ENCODE measurements around the gene GPR42.

Gene GPR42

GRCh38 chr19:35414442-35414841 is 43.6 kb downstream of the GPR42 start:
- DNase-seq (ENCODE audit: low read depth), result no peak
- H3K4me3 ChIP-seq (ENCODE audit: control insufficient read depth, low read depth, low read length), result no peak overlapping the region
- no peak for TF ChIP-seq CTCF (IDR thresholded peaks at IDR 0.05; ENCODE audit: control insufficient read depth, insufficient read depth, low read depth, low read length, missing control alignments)

DNA sequence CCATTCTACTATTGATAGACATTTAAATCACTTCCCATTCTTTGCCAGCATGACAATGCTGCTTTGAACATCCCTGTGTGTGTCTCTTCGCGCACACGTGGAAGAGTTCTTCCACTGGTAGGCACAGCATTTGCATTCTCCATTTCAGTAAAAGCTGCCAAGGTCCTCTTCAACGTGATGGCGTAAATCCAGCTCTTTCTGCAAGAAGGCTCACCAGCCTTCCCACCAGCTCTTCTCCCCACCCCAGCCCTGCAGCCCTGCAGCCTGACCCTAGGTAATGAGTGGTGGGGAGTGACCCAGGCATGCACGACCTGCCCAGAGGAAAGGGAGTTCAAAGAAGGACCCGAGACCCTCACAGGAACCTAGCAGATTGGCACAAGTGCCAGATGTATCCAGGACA is 45.5 kb downstream of the GPR42 start:
- TF ChIP-seq CTCF (IDR thresholded peaks at IDR 0.05; ENCODE audit: control insufficient read depth, insufficient read depth, low read depth, low read length, missing control alignments), result no peak
- H3K4me3 ChIP-seq (ENCODE audit: control insufficient read depth, low read depth, low read length), result no peak overlapping the region
- no peak for DNase-seq (ENCODE audit: low read depth)

GRCh38 chr19:35417278-35417677 is 46.4 kb downstream of the GPR42 start:
- TF ChIP-seq CTCF (IDR thresholded peaks at IDR 0.05; ENCODE audit: control insufficient read depth, insufficient read depth, low read depth, low read length, missing control alignments), result no peak
- DNase-seq (ENCODE audit: low read depth), result no peak
- H3K4me3 ChIP-seq (ENCODE audit: control insufficient read depth, low read depth, low read length), result no peak overlapping the region

GRCh38 chr19:35417713-35418534 is 47.1 kb downstream of the GPR42 start:
- DNase-seq (ENCODE audit: low read depth), result no peak
- H3K4me3 ChIP-seq (ENCODE audit: control insufficient read depth, low read depth, low read length), result no peak overlapping the region
- TF ChIP-seq CTCF (IDR thresholded peaks at IDR 0.05; ENCODE audit: control insufficient read depth, insufficient read depth, low read depth, low read length, missing control alignments), result no peak

GRCh38 chr19:35419046-35419445 is 48.2 kb downstream of the GPR42 start:
- no peak for DNase-seq (ENCODE audit: low read depth)
- no peak overlapping the region for H3K4me3 ChIP-seq (ENCODE audit: control insufficient read depth, low read depth, low read length)
- no peak for TF ChIP-seq CTCF (IDR thresholded peaks at IDR 0.05; ENCODE audit: control insufficient read depth, insufficient read depth, low read depth, low read length, missing control alignments)

GRCh38 chr19:35419805-35420204 is 48.9 kb downstream of the GPR42 start:
- no peak for TF ChIP-seq CTCF (IDR thresholded peaks at IDR 0.05; ENCODE audit: control insufficient read depth, insufficient read depth, low read depth, low read length, missing control alignments)
- DNase-seq (ENCODE audit: low read depth), result no peak
- no peak overlapping the region for H3K4me3 ChIP-seq (ENCODE audit: control insufficient read depth, low read depth, low read length)
